Activated naive CD8-positive, alpha-beta T cell (primary cell): ENCODE results near the gene DNM3.

Source experiments
- H3K27ac Mint-ChIP-seq: one replicate; pipeline ENCODE4 v1.8.0; 2021; ENCODE audit warnings: mixed read lengths
- H3K27me3 Mint-ChIP-seq: one replicate; pipeline ENCODE4 v1.8.0; 2021; ENCODE audit warnings: mixed read lengths
- H3K36me3 Mint-ChIP-seq: one replicate; pipeline ENCODE4 v1.8.0; 2021; ENCODE audit warnings: mixed read lengths
- H3K4me1 Mint-ChIP-seq: one replicate; pipeline ENCODE4 v1.8.0; 2021; ENCODE audit warnings: low read depth, mixed read lengths
- H3K4me3 Mint-ChIP-seq: one replicate; pipeline ENCODE4 v1.8.0; 2021; ENCODE audit warnings: mild to moderate bottlenecking, mixed read lengths
- H3K9me3 Mint-ChIP-seq: one replicate; pipeline ENCODE4 v1.8.0; 2021; ENCODE audit warnings: low read depth, mixed read lengths

Gene DNM3

GRCh38 chr1:172230526-172230925 is 389.2 kb downstream of the DNM3 start:
- Mint-ChIP-seq H3K4me1 (peaks cover 4% of the 10 kb centered on the region), H3K27me3 (no peaks in the 10 kb centered on the region), H3K4me3 (no peak overlapping the region), H3K9me3 (peaks cover 5% of the 10 kb centered on the region), H3K27ac (no peak overlapping the region), H3K36me3 (peaks cover 4% of the 10 kb centered on the region)

DNA sequence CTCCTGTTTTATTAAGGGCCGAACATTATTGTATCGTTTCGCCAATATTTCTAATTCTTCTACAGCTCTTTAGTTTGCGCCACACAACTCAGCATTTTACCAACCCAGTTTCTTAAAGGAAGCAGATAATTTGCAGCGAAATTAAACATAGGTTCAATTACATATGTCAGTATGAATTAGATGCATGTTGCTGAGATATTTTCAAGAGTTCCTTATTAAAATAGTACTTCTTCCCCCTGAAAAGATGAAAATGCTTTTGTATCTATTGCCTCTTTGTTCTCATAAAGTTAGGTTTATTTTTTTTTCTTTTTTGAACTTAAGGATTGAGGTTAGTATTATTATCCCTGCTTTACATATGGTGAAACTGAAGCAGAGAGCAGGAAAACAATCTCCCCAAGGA is 395.7 kb downstream of the DNM3 start:
- H3K36me3 Mint-ChIP-seq = no peaks in the 10 kb centered on the region
- H3K4me1 Mint-ChIP-seq = no peaks in the 10 kb centered on the region
- H3K4me3 Mint-ChIP-seq = no peak overlapping the region
- no peaks in the 10 kb centered on the region for H3K27me3 Mint-ChIP-seq
- peaks cover 1% of the 10 kb centered on the region for H3K9me3 Mint-ChIP-seq
- no peak overlapping the region for H3K27ac Mint-ChIP-seq

GRCh38 chr1:172238158-172238557 is 396.9 kb downstream of the DNM3 start:
- H3K4me3 Mint-ChIP-seq = no peak overlapping the region
- no peak overlapping the region for H3K27ac Mint-ChIP-seq
- H3K9me3 Mint-ChIP-seq = no peaks in the 10 kb centered on the region
- no peaks in the 10 kb centered on the region for H3K27me3 Mint-ChIP-seq
- H3K4me1 Mint-ChIP-seq = no peaks in the 10 kb centered on the region
- no peaks in the 10 kb centered on the region for H3K36me3 Mint-ChIP-seq

DNA sequence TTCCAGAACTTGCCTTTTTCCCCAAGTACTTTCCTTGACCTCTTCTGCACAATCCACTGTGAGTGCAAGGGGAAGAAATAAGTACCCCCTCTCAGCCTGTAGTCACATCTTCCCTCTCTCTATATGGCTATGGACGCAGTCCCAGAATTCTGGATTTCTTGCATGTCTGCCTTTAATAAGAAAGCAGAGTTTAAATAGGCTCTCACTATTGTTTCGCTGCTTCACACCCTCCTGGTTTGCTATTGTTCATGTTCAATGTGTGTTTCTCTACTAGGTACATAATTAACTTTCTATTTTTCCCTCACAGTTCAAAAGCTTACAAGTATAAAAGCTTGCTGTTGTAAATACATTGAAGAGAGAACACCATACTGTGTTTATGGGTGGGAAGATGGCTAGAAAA is 397.7 kb downstream of the DNM3 start:
- Mint-ChIP-seq H3K9me3 (no peaks in the 10 kb centered on the region), H3K4me1 (no peaks in the 10 kb centered on the region), H3K36me3 (no peaks in the 10 kb centered on the region), H3K27me3 (no peaks in the 10 kb centered on the region), H3K27ac (no peak overlapping the region), H3K4me3 (no peak overlapping the region)

DNA sequence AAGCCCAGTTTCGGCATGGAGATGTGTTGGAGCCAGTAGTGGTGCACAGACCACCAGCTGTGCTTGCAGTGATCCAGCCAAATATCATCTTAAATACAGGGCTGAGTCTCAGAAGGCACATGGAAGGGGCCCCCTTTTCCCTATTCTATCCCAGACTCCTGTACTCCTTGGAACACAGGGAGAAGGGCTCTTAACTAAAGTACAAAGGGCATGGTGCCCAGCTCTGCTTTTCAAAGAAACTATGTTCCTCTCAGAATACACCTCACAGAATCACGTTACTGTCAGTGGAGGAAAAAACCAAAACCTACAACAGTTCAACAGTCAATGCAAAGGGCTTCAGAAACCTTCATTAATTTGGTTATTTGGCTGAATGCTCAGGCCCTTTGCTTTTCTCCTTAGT is 398.6 kb downstream of the DNM3 start:
- H3K36me3 Mint-ChIP-seq = peaks cover 1% of the 10 kb centered on the region
- H3K4me1 Mint-ChIP-seq = no peaks in the 10 kb centered on the region
- no peaks in the 10 kb centered on the region for H3K9me3 Mint-ChIP-seq
- H3K4me3 Mint-ChIP-seq = no peak overlapping the region
- no peaks in the 10 kb centered on the region for H3K27me3 Mint-ChIP-seq
- no peak overlapping the region for H3K27ac Mint-ChIP-seq

GRCh38 chr1:172241540-172241939 is 400.2 kb downstream of the DNM3 start:
- Mint-ChIP-seq H3K9me3 (no peaks in the 10 kb centered on the region), H3K4me3 (no peak overlapping the region), H3K4me1 (no peaks in the 10 kb centered on the region), H3K27ac (no peak overlapping the region), H3K27me3 (no peaks in the 10 kb centered on the region), H3K36me3 (peaks cover 3% of the 10 kb centered on the region)

GRCh38 chr1:172244865-172245264 is 403.6 kb downstream of the DNM3 start:
- H3K36me3 Mint-ChIP-seq = peaks cover 4% of the 10 kb centered on the region
- H3K9me3 Mint-ChIP-seq = no peaks in the 10 kb centered on the region
- no peak overlapping the region for H3K27ac Mint-ChIP-seq
- no peak overlapping the region for H3K4me3 Mint-ChIP-seq
- no peaks in the 10 kb centered on the region for H3K4me1 Mint-ChIP-seq
- H3K27me3 Mint-ChIP-seq = no peaks in the 10 kb centered on the region

GRCh38 chr1:172245788-172246187 is 404.5 kb downstream of the DNM3 start:
- no peaks in the 10 kb centered on the region for H3K27me3 Mint-ChIP-seq
- H3K9me3 Mint-ChIP-seq = no peaks in the 10 kb centered on the region
- peaks cover 4% of the 10 kb centered on the region for H3K36me3 Mint-ChIP-seq
- no peaks in the 10 kb centered on the region for H3K4me1 Mint-ChIP-seq
- H3K27ac Mint-ChIP-seq = no peak overlapping the region
- no peak overlapping the region for H3K4me3 Mint-ChIP-seq

- no peaks in the 10 kb centered on the region for H3K9me3 Mint-ChIP-seq
- H3K36me3 Mint-ChIP-seq = peaks cover 4% of the 10 kb centered on the region
- no peak overlapping the region for H3K27ac Mint-ChIP-seq
- no peak overlapping the region for H3K4me3 Mint-ChIP-seq
- H3K27me3 Mint-ChIP-seq = no peaks in the 10 kb centered on the region
- H3K4me1 Mint-ChIP-seq = no peaks in the 10 kb centered on the region
Observed at GRCh38 chr1:172246521-172247390, 405.5 kb downstream of the DNM3 start.

DNA sequence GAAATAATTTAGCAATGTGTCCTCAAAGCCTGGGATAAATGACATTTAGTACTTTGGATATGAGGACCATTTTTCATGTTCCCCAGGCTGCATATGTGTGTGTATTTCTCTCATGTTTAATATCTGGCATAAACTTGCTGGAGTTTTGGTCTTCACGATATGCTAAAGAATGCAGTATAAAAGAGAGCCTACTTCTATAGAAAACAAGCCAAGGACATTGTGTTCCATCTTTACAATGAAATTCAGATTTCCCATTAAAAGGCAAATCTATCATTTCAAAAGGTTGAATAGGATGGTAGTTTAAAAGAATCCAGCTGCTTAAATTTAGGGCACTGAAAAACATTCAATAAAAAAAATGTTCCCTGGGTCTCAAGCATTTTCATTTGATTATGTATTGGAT is 410.2 kb downstream of the DNM3 start:
- Mint-ChIP-seq H3K9me3 (no peaks in the 10 kb centered on the region), H3K4me1 (peaks cover 15% of the 10 kb centered on the region), H3K27ac (no peak overlapping the region), H3K36me3 (peaks cover 2% of the 10 kb centered on the region), H3K4me3 (no peak overlapping the region), H3K27me3 (no peaks in the 10 kb centered on the region)

DNA sequence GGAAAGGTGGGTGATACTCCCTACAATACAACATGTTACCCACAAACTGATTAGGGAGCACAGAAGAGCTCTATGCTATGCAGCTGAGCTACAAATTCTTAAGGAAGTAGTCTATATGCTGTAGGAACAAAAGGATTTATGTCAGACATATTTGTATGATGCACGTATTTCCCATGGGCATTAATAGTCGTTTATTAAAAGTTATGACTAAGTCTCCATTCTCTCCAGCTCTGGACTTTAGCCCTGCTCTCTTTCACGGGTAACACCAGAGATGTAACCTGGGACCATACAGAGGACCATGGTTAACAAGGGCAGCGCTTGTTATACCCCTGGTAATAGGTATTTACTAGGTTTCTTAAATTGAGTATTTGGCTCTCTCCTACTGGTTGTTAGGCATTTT is 411.0 kb downstream of the DNM3 start:
- Mint-ChIP-seq H3K9me3 (no peaks in the 10 kb centered on the region), H3K4me3 (no peak overlapping the region), H3K27me3 (no peaks in the 10 kb centered on the region), H3K36me3 (no peaks in the 10 kb centered on the region), H3K4me1 (peaks cover 15% of the 10 kb centered on the region), H3K27ac (no peak overlapping the region)

DNA sequence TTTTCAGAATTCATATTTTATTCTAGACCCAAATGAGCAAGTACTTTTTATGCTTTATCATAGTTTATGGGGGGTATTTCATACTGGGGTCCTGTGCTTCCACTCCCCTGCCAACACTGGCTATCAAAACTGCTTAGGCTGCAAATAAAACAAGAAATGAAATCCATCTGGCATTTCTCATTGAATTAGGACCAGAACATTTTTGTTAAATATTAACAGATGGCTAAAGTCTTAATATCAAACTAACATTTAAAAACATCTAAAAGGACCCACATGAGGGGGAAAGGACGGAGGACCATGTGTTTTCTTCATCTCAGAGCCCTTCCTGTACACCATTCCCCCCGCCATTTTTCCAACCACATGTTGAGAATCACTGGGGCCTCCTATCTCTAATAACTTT is 411.7 kb downstream of the DNM3 start:
- Mint-ChIP-seq H3K4me3 (no peak overlapping the region), H3K27me3 (no peaks in the 10 kb centered on the region), H3K9me3 (no peaks in the 10 kb centered on the region), H3K4me1 (peaks cover 15% of the 10 kb centered on the region), H3K36me3 (no peaks in the 10 kb centered on the region), H3K27ac (no peak overlapping the region)

DNA sequence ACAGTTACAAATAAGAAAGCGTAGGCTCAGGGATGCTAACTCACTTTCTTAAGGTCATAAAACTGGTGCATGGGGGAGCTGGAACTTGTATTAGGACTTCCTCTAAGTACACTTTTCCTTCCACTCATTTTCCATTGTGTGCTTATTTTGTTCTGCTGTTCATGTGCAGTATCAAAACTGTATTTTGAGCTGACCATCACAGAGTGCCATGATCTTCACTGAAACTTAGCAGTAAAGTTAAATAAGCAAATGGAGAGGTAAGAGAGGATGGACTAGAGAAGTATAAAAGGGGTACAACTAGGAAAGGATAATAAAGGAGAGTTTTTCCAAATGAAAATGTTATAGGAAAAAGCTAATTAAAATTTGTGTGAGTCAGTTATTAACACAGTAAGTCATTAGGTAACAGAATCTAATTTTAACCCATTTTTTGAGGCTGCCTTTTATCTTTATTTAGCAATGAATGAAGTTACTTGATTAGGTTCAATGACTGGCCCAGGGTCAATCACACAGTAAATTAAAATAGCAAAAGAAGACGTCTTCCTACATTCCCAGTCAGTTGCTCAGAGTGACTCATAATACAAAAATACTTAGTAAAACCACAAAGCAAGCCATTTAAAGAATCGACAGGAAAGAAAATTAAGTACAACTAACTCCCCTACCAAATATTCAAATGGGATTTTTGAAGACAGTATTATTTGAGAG is 413.4 kb downstream of the DNM3 start:
- H3K9me3 Mint-ChIP-seq = peaks cover 2% of the 10 kb centered on the region
- peaks cover under 1% of the 10 kb centered on the region for H3K36me3 Mint-ChIP-seq
- H3K4me1 Mint-ChIP-seq = peaks cover 15% of the 10 kb centered on the region
- H3K27me3 Mint-ChIP-seq = no peaks in the 10 kb centered on the region
- H3K27ac Mint-ChIP-seq = peak overlapping the region; percentile 3
- no peak overlapping the region for H3K4me3 Mint-ChIP-seq

GRCh38 chr1:172255223-172255560 is 413.9 kb downstream of the DNM3 start:
- no peaks in the 10 kb centered on the region for H3K27me3 Mint-ChIP-seq
- H3K4me1 Mint-ChIP-seq = peaks cover 15% of the 10 kb centered on the region
- peaks cover 6% of the 10 kb centered on the region for H3K9me3 Mint-ChIP-seq
- H3K36me3 Mint-ChIP-seq = peaks cover 4% of the 10 kb centered on the region
- no peak overlapping the region for H3K27ac Mint-ChIP-seq
- no peak overlapping the region for H3K4me3 Mint-ChIP-seq

DNA sequence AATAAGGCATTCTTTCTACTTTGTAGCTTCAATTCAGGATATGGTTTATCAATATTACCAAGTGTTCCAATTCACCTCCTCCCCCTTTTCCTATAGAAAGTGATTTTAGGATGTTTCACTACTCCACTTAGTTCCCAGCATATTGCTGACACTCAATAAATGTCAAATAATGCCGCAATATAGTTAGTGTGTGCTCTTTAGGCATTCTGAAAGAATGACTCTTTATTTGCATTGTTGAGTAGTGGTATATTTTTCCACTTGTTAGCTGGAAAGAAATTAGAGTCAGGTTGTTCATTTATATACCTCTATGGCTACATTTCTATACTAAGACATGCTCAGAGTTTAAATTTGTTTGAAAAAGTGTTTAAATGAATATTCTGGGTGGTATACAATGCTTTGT is 424.6 kb downstream of the DNM3 start:
- Mint-ChIP-seq H3K4me1 (peaks cover 6% of the 10 kb centered on the region), H3K27me3 (peaks cover 2% of the 10 kb centered on the region), H3K4me3 (no peak overlapping the region), H3K27ac (no peak overlapping the region), H3K9me3 (peaks cover 5% of the 10 kb centered on the region), H3K36me3 (peaks cover 6% of the 10 kb centered on the region)
